ENCODE data around the gene ZNF521.

Gene ZNF521

DNA sequence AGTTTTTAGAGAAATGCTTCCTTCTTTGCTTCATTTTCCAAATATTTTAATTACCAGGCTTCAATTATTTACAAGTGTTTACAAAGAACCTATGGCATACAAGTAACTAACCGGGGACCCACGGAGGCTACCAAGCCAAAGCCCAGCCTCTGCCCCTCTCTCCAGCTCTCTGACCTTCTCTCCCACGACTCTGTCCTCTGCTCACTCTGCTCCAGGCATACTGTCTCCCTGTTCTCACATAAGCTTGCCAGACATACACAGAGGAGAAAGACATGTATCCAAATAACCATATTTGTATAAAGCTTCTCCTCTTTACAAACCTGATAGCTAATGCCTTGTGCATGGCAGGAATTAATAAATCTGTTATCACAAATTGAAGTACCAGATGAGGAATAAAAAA lies 141.3 kb downstream of the ZNF521 start:
- Mint-ChIP-seq H3K27me3 (ENCODE audit: low read depth) (no peaks in the 10 kb centered on the region), H3K4me3 (no peak overlapping the region), H3K4me1 (peaks cover 9% of the 10 kb centered on the region), H3K27ac (peak overlapping the region in 1 of 3 experiments; percentile 4), H3K36me3 (ENCODE audit: low read depth) (peaks cover 32% of the 10 kb centered on the region), H3K9me3 (no peaks in the 10 kb centered on the region)
- TF ChIP-seq, protein P1, sequence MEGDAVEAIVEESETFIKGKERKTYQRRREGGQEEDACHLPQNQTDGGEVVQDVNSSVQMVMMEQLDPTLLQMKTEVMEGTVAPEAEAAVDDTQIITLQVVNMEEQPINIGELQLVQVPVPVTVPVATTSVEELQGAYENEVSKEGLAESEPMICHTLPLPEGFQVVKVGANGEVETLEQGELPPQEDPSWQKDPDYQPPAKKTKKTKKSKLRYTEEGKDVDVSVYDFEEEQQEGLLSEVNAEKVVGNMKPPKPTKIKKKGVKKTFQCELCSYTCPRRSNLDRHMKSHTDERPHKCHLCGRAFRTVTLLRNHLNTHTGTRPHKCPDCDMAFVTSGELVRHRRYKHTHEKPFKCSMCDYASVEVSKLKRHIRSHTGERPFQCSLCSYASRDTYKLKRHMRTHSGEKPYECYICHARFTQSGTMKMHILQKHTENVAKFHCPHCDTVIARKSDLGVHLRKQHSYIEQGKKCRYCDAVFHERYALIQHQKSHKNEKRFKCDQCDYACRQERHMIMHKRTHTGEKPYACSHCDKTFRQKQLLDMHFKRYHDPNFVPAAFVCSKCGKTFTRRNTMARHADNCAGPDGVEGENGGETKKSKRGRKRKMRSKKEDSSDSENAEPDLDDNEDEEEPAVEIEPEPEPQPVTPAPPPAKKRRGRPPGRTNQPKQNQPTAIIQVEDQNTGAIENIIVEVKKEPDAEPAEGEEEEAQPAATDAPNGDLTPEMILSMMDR (IDR thresholded peaks at IDR 0.05; ENCODE audit: unreplicated experiment in 3 of 3), result no peak

DNA sequence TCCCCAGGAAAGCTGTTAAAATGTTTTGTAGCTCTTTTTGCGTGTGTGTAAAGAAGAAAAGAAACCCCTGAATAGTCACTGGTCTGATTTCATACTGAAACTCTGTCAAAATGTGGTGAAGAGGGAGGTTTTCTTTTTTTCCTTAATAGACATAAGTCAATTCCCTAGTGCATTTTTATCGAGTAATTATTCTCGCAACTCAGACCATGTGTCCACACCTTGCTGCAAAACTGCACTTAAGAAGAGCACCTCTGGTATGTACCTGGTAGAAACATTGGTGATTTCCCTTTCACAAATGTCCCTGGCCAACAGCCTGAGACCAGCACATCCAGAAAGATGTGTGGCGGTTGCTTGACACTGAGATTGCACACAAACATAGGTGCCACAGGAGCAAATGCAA lies 159.9 kb downstream of the ZNF521 start:
- Mint-ChIP-seq H3K27me3 (ENCODE audit: low read depth) (no peaks in the 10 kb centered on the region), H3K9me3 (no peaks in the 10 kb centered on the region)

DNA sequence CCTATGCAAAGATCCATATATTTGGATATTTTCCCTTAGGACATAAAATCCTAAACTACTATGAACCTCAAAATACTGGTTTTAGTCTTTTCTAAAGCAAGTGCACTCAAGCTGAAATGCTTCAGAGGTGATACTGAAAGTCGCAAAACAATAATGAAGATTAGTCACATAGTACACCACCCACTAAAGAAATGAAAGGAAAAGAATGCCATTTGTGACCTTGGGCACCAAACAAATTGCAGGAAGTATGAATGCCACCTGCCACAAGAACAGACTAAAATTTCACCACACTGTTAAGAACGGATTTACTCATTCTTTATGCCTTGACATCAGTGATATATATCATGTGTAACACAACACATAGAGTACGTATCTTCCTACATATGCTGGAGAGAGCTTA lies 161.5 kb downstream of the ZNF521 start:
- no peaks in the 10 kb centered on the region for H3K27me3 Mint-ChIP-seq (ENCODE audit: low read depth)
- no peaks in the 10 kb centered on the region for H3K9me3 Mint-ChIP-seq
- H3K27ac Mint-ChIP-seq, result peak overlapping the region in 1 of 3 experiments; percentile 49
- peaks cover 41% of the 10 kb centered on the region for H3K4me1 Mint-ChIP-seq
- TF ChIP-seq, protein P1 (IDR thresholded peaks at IDR 0.05; ENCODE audit: unreplicated experiment in 3 of 3), result no peak
- H3K4me3 Mint-ChIP-seq, result no peak overlapping the region
- peaks cover 34% of the 10 kb centered on the region for H3K36me3 Mint-ChIP-seq (ENCODE audit: low read depth)

More for the DNA sequence above, 159.9 kb downstream of the ZNF521 start:
- TF ChIP-seq, protein P1 (IDR thresholded peaks at IDR 0.05; ENCODE audit: unreplicated experiment in 3 of 3), result no peak
- H3K4me1 Mint-ChIP-seq, result peaks cover 31% of the 10 kb centered on the region
- peaks cover 34% of the 10 kb centered on the region for H3K36me3 Mint-ChIP-seq (ENCODE audit: low read depth)
- no peak overlapping the region for H3K4me3 Mint-ChIP-seq
- H3K27ac Mint-ChIP-seq, result peak overlapping the region in 1 of 3 experiments; percentile 24

DNA sequence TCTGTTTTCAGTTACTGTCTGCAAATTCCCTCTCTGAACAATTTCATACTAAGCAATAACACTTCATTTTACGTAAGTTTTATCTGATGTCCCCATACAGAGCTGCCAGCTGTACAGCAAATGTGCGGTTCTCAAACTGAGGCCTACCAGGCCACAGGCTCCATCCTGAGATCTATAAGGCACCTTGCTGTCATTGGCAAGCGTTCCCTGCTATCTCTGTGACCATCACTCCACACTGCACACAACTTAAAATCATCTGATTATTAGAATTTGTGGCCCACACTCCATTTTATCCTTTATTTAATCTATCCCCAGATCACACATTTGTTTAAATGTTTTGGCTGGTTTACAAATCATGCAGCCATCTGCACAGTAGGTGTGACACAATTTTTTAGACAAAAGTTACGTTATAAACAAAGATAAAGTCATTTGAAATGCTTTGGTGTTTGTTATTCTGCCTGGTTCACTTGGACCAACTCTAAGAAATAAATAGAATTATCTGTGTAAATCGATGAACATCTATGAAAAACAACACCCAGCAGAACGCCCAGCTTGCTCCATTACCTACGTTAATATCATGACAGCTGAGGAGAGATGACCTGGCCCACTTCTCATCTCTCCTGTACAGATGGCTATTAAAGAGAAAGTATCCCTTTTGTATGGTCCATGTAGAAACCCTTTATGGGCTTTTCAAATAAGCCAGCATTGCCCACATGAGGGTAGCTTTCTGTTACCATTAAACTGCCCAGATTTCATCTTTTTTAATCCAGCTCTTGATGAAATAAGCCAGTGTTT lies 162.4 kb downstream of the ZNF521 start:
- Mint-ChIP-seq H3K4me1 (peaks cover 41% of the 10 kb centered on the region), H3K9me3 (no peaks in the 10 kb centered on the region), H3K27me3 (ENCODE audit: low read depth) (no peaks in the 10 kb centered on the region), H3K27ac (peak overlapping the region in 1 of 3 experiments; percentile 83), H3K36me3 (ENCODE audit: low read depth) (peaks cover 34% of the 10 kb centered on the region), H3K4me3 (no peak overlapping the region)
- TF ChIP-seq, protein P1 (IDR thresholded peaks at IDR 0.05; ENCODE audit: unreplicated experiment in 3 of 3), result no peak

DNA sequence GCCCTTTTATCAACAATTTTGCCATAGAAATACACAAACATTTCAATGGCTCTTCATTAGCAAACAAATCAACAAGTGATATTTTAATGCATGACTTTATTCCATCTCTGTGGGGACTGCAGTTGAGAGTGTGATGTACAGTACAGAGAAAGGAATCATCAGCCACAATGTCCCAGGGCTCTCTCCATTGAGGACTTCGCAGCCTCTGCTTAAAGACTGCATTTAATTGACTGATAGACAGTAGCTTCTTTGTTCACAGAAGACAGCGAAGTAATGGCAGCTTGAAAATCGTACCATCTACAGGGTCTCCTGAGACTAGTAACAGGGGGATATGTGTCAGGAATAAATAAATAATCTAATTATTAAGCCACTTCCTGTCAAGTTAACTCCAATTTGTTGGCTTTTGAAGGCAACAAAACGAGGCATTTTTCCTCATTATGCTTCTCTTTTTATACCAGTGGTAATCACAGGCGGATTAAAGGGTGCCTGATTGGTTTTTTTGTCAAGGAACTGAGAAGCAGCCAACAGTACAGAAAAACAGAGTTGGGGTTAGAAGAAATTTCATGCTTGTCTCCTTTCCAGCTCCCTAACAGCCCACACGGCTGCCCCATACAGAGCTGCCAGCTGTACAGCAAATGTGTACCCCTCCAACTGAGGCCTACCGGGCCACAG lies 164.3 kb downstream of the ZNF521 start:
- no peaks in the 10 kb centered on the region for H3K9me3 Mint-ChIP-seq

More for the DNA sequence above, 164.3 kb downstream of the ZNF521 start:
- TF ChIP-seq, protein P1 (IDR thresholded peaks at IDR 0.05; ENCODE audit: unreplicated experiment in 3 of 3), result no peak
- Mint-ChIP-seq H3K27me3 (ENCODE audit: low read depth) (no peaks in the 10 kb centered on the region), H3K4me3 (no peak overlapping the region), H3K4me1 (peaks cover 41% of the 10 kb centered on the region), H3K36me3 (ENCODE audit: low read depth) (peaks cover 20% of the 10 kb centered on the region), H3K27ac (no peak overlapping the region)

Measured in nephron (organoid).